GM18909 (cell line): ENCODE measurements around the gene TINCR.

ENCODE experiments used
- ATAC-seq: cut with Tn5 transposase; IDR thresholded peaks from one replicate; pipeline ENCODE4 v1.9.1; 2021; ENCODE audit warnings: mild to moderate bottlenecking; ENCODE audit not compliant: unreplicated experiment, poor library complexity

The TINCR gene

DNA sequence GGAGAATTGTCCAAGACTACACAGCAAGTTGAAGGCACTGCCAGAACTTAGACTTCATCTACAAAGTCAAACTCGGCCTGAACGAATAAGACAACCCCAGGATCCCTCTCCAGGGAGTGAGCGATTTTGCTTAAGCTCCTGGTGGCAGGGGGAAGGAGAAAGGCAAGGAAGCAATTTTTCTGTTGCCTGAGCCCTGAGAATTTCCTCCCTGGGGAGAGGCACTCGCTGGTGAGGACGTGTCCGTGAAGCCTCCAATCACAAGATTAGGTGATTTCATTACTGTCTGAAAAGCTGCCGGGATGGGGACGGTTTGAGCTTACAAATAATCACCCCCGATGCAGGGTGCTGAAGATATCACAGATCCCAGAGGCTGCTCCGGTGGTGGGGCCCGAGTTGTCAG lies 45.6 kb downstream of the TINCR start:
- ATAC-seq = no peak

DNA sequence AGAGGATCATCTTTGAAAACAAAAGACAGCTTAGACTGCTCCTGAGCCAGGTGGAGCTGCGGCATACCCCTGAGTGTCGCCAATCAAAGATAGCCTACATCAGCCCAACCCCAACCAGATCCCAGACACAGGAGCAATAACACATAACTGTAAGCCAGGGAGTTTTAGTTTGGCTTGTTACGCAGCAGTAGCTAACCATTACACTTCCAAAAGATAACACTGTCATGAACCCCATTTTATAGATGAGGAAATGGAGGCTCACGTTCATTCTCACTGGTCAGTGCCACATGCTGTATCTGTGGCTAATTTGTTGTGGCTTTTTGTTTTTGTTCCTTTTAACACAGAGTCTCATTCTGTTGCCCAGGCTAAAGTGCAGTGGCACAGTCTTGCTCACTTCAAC lies 47.3 kb downstream of the TINCR start:
- no peak for ATAC-seq

DNA sequence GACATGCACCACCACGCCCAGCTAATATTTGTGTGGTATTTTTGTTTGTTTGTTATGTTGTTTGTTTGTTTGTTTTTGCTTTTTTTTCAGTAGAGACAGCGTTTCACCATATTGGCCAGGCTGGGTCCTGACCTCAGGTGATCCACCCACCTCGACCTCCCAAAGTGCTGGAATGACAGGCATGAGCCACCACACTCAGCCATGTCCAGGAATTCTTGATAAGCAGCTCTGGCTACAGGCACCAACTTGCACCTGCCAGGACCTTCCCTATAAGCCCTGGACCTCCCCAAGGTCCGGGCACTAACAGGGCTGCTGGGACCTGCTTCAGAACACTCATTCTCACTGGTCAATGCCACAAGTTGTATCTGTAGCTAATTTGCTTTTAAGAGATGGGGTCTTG lies 48.7 kb downstream of the TINCR start:
- no peak for ATAC-seq

DNA sequence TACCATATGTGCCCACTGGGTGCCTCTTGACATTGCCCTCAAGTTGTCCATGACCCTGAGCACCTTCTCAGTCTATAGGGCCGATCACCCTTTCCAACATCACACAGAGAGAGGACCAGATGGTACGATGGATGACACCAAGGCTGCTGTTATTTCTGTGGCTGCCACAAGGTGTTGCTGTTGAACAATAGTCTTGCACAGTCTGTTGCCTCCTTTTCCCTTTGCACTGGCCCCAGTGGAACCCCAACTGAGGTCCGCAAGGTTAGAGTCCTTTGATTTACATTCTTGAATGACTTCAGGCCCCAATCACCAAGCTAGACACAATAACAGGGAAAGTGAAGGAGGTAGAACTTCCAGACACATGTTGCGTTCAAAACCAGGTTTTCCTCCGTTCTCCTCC lies 52.0 kb downstream of the TINCR start:
- ATAC-seq = no peak

DNA sequence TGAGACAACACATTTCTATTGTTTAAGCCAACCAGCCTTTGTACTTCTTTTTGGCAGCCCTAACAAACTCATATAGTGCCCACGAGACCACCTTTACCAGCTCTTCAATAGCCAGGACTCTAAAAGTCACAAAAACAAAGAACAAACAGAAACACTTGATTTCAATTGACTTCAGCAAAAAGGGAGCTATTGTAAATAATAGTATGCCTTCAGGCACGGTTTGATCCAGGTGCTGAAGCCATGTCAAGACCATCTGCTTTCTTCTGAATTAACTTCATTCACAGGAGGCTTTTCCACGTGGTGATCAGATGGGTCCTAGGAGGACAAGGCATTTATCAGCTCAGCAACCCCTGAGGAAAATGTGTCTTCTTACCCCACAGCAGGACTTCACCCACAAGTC lies 53.8 kb downstream of the TINCR start:
- ATAC-seq = no peak

DNA sequence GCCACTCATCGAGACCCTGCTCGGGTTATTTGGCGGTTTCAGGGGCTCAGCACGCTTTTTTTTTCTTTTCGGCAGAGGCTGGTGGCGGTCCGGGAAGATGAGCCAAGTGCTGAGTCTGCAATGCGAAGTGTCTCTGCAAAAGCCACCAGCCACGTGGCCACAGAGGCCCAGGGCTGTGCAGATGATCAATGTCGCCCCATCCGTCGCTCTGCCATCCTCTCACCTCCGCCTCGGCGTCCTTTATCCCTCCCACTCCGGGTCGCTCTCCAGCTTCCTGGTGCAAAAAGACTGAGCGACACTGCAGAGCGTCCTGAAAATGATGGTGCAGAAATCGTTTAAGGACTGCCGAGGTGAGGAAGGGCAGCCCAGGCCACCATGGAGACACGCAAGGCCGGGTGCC lies 55.0 kb downstream of the TINCR start:
- no peak for ATAC-seq
